Measurements from ENCODE around the gene ERBB4. TPM values are rescaled to one million over a fixed set of nuclear protein-coding genes. Genes with fewer than 3 reads are reported as not detected.
A peak's percentile ranks its signal among the peaks of the same experiment; 100 is the strongest.

Gene ERBB4
- total and polyA plus RNA-seq, 10 of the 15 experiments (the other 5 are each of a cell fraction or from before 2014, with no cell fraction given) = under 0.01 to 0.23 (median 0.01) TPM; not detected in 4

DNA sequence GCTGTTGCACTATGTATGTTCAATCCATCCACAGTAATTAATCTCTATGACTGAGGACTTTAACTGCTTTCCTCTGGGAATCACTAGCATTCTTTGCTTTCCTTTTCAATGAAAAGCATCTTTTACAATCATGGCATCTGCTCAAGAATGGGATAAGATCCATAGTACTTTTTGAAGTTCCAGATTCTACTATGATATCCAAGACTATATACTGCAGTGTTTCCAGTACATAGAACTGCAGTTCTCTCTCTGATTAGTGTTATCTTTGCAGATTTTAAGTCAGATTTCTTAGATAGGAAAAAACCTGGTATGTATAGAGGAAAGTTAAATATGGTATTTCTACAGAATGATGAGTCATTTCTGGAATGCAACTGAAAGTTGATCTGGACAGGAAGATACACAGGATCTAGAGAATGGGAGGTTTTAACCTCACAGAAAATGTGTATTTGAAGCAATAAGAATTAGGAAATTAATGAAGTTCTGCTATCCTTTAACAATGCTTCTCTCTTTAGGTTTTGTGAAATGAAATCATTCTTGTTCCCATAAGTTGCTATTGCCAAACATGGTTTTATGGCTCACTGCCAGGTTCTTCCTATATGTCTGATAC, 670.7 kb downstream of the ERBB4 start:
- no peak overlapping the region for H3K9ac ChIP-seq (ENCODE audit: control insufficient read depth, insufficient read depth, low read length)

DNA sequence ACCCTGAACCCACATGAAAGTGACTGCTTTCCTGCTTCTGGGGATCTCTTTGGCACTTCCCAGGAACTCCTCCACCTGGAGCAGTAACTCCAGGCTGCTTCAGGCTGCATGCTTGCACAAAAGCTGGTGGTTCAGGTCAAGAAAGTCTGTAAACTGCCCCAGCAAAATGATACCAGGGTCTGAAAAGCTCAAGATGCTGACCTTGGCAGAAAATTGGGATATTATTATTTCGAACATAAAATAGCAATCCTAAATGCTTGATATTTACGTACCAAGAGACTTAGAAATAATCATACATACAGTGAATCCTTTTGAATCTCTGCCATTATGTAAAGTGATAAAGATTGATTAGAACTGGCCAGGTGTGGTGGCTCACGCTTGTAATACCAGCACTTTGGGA, 674.3 kb downstream of the ERBB4 start:
- TF ChIP-seq MEF2A (IDR thresholded peaks at IDR 0.05; ENCODE audit: insufficient read depth, low read depth, low read length) (no peak), RBBP5 (conservative IDR thresholded peaks at IDR 0.05) (no peak), MXI1 (IDR thresholded peaks at IDR 0.05; ENCODE audit: low read depth, low read length) (no peak), ETV6 (conservative IDR thresholded peaks at IDR 0.05 in 1 of 2, IDR thresholded peaks at IDR 0.05 in 1 of 2; ENCODE audit: borderline replicate concordance in 1 of 2, low read depth in 1 of 2) (no peak)
- POLR2A ChIA-PET = no interaction called here
- Histone ChIP-seq H3K27me3 (replicated peaks in 1 of 2; ENCODE audit: control insufficient read depth in 2 of 2, insufficient read depth in 2 of 2, low read length in 1 of 2) (no peaks in the 10 kb centered on the region), H4K20me1 (ENCODE audit: control insufficient read depth, insufficient read depth) (no peaks in the 10 kb centered on the region), H2AFZ (ENCODE audit: control insufficient read depth, low read depth, low read length) (no peak overlapping the region), H3K4me1 (ENCODE audit: control insufficient read depth, insufficient read depth, low read length) (peaks cover 5% of the 10 kb centered on the region; the same call in 1 of the 2 replicates), H3K79me2 (ENCODE audit: control insufficient read depth, insufficient read depth, low read length) (no peaks in the 10 kb centered on the region), H3K4me3 (no peak overlapping the region), H3K27ac (ENCODE audit: control insufficient read depth, insufficient read depth) (no peak overlapping the region), H3K4me2 (ENCODE audit: control insufficient read depth, insufficient read depth) (no peak overlapping the region), H3K9ac (ENCODE audit: control insufficient read depth, insufficient read depth, low read length) (no peak overlapping the region), H3K9me3 (replicated peaks; ENCODE audit: control insufficient read depth, insufficient read depth, low read length) (no peaks in the 10 kb centered on the region), H3K36me3 (ENCODE audit: control insufficient read depth in 2 of 2, insufficient read depth in 2 of 2, low read length in 1 of 2) (no peaks in the 10 kb centered on the region)
- in situ Hi-C loops (cut with MboI) (no loop called here), intact Hi-C loops (cut with micrococcal nuclease; ENCODE audit: unreplicated experiment) (no loop called here)
- CTCF ChIA-PET = no interaction called here
- BruUV-seq (replicated peaks) = no TSS peak
- RAD21 ChIA-PET (ENCODE audit: unreplicated experiment) = no interaction called here
- no peak for DNase-seq (ENCODE audit: low read depth, low spot score)
- SMC1A ChIA-PET (ENCODE audit: uncharacterized antibody, unreplicated experiment) = no interaction called here
- WGBS (ENCODE audit: insufficient coverage, insufficient replicate concordance, low lambda C conversion rate, missing lambda C conversion rate) = 51% methylated on average over 3 of the region's 3 CpGs
- ATAC-seq = no peak
- FAIRE-seq = no peak

More for the DNA sequence above, 670.7 kb downstream of the ERBB4 start:
- Histone ChIP-seq H3K27me3 (replicated peaks in 1 of 2; ENCODE audit: control insufficient read depth in 2 of 2, insufficient read depth in 2 of 2, low read length in 1 of 2) (no peaks in the 10 kb centered on the region), H3K79me2 (ENCODE audit: control insufficient read depth, insufficient read depth, low read length) (no peaks in the 10 kb centered on the region), H3K27ac (ENCODE audit: control insufficient read depth, insufficient read depth) (no peak overlapping the region), H3K36me3 (ENCODE audit: control insufficient read depth in 2 of 2, insufficient read depth in 2 of 2, low read length in 1 of 2) (no peaks in the 10 kb centered on the region), H3K9me3 (replicated peaks; ENCODE audit: control insufficient read depth, insufficient read depth, low read length) (no peaks in the 10 kb centered on the region), H4K20me1 (ENCODE audit: control insufficient read depth, insufficient read depth) (no peaks in the 10 kb centered on the region), H3K4me3 (no peak overlapping the region), H2AFZ (ENCODE audit: control insufficient read depth, low read depth, low read length) (no peak overlapping the region), H3K4me2 (ENCODE audit: control insufficient read depth, insufficient read depth) (no peak overlapping the region), H3K4me1 (ENCODE audit: control insufficient read depth, insufficient read depth, low read length) (peaks cover 5% of the 10 kb centered on the region; the same call in 1 of the 2 replicates)
- CTCF ChIA-PET = interaction anchor here (0.8 kb wide), 1 partner anchor 11 kb away, joined by 3 read pairs; no protein-coding TSS in a partner anchor
- ATAC-seq (peak; percentile 63), DNase-seq (ENCODE audit: low read depth, low spot score) (no peak), FAIRE-seq (peak; percentile 18)
- no TSS peak for BruUV-seq (replicated peaks)
- in situ Hi-C loops (cut with MboI) = no loop called here
- POLR2A ChIA-PET = no interaction called here
- TF ChIP-seq CHD2 (IDR thresholded peaks at IDR 0.05; ENCODE audit: borderline replicate concordance, low read depth, low read length) (no peak), ETV6 (conservative IDR thresholded peaks at IDR 0.05 in 1 of 2, IDR thresholded peaks at IDR 0.05 in 1 of 2; ENCODE audit: borderline replicate concordance in 1 of 2, low read depth in 1 of 2) (peak in 1 of 2 experiments; percentile 45; a peak in 1 of 4 replicates), SUZ12 (IDR thresholded peaks at IDR 0.05; ENCODE audit: unreplicated experiment) (no peak), JUNB (IDR thresholded peaks at IDR 0.05) (peak; percentile 82), RCOR1 (conservative IDR thresholded peaks at IDR 0.05; ENCODE audit: low read depth, low read length) (no peak), IRF4 (IDR thresholded peaks at IDR 0.05; ENCODE audit: low read depth, low read length) (peak; percentile 66; the same call in 1 of the 2 replicates), ZNF217 (IDR thresholded peaks at IDR 0.05) (no peak)
- RAD21 ChIA-PET (ENCODE audit: unreplicated experiment) = no interaction called here
- SMC1A ChIA-PET (ENCODE audit: uncharacterized antibody, unreplicated experiment) = no interaction called here
- intact Hi-C loops (cut with micrococcal nuclease; ENCODE audit: unreplicated experiment) = no loop called here
